ENCODE data around the gene CYB5B.

The CYB5B gene

GRCh38 chr16:69497876-69498596, 73.6 kb downstream of the CYB5B start:
- H3K4me1 ChIP-seq (ENCODE audit: control insufficient read depth in 1 of 2, insufficient read depth in 1 of 2, low read depth in 1 of 2, low read length in 1 of 2), result no peaks in the 10 kb centered on the region
- H3K27me3 ChIP-seq, result no peaks in the 10 kb centered on the region
- TF ChIP-seq, protein P1, sequence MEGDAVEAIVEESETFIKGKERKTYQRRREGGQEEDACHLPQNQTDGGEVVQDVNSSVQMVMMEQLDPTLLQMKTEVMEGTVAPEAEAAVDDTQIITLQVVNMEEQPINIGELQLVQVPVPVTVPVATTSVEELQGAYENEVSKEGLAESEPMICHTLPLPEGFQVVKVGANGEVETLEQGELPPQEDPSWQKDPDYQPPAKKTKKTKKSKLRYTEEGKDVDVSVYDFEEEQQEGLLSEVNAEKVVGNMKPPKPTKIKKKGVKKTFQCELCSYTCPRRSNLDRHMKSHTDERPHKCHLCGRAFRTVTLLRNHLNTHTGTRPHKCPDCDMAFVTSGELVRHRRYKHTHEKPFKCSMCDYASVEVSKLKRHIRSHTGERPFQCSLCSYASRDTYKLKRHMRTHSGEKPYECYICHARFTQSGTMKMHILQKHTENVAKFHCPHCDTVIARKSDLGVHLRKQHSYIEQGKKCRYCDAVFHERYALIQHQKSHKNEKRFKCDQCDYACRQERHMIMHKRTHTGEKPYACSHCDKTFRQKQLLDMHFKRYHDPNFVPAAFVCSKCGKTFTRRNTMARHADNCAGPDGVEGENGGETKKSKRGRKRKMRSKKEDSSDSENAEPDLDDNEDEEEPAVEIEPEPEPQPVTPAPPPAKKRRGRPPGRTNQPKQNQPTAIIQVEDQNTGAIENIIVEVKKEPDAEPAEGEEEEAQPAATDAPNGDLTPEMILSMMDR (IDR thresholded peaks at IDR 0.05), result no peak
- H3K4me3 ChIP-seq (ENCODE audit: low read depth in 1 of 2, low read length in 1 of 2), result no peak overlapping the region
- no peaks in the 10 kb centered on the region for H3K36me3 ChIP-seq
- no peaks in the 10 kb centered on the region for H3K9me3 ChIP-seq
- H3K27ac ChIP-seq, result no peak overlapping the region

DNA sequence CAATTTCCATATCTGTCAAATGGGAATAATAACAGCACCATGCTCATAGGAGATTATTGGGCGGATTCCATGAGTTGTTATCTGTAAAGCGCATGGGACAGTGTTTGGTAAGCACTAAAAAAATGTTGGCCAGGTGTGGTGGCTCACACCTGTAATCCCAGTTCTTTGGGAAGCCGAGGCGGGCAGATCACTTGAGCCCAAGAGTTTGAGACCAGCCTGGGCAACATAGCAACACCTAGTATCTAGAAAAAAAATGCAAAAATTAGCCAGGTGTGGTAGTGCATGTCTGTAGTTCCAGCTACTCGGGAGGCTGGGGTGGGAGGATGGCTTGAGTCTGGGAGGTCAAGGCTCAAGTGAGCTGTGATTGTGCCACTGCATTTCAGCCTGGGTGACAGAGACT, 74.5 kb downstream of the CYB5B start:
- H3K27me3 ChIP-seq, result no peaks in the 10 kb centered on the region
- no peaks in the 10 kb centered on the region for H3K4me1 ChIP-seq (ENCODE audit: control insufficient read depth in 1 of 2, insufficient read depth in 1 of 2, low read depth in 1 of 2, low read length in 1 of 2)
- no peak overlapping the region for H3K27ac ChIP-seq
- TF ChIP-seq, protein P1 (IDR thresholded peaks at IDR 0.05), result no peak
- no peaks in the 10 kb centered on the region for H3K9me3 ChIP-seq
- no peak overlapping the region for H3K4me3 ChIP-seq (ENCODE audit: low read depth in 1 of 2, low read length in 1 of 2)
- H3K36me3 ChIP-seq, result no peaks in the 10 kb centered on the region

DNA sequence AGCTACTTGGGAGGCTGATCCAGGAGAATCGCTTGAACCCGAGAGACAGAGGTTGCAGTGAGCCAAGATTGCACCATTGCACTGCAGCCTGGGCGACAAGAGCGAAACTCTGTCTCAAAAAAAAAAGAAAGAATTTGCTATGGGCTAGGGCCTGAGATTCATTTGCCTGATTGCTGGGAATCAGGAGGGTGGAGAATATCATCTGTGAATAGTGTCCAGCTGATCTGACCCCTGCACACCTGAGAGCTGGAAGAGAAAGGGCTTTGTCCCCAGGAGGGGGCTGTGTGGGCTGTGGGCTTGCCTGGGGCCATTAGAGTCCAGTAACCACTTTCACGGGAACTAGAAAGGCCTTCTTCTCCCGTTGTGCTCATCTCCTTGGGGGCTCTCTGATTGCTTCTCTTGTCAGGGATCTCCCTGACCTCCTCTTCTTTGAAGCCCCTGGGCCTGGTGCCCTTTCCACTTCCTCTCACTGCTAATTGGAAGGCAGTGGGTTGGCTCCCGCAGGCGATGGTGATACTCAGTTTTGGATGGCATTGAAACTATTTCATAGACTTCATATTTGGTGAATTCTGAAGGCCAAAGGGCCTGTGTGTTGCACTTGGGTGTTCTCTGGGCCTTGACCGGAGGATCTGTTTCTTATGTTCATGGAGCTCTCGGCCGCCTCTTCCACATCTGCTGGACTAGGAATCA, 75.3 kb downstream of the CYB5B start:
- no peak overlapping the region for H3K27ac ChIP-seq
- TF ChIP-seq, protein P1 (IDR thresholded peaks at IDR 0.05), result no peak
- no peaks in the 10 kb centered on the region for H3K27me3 ChIP-seq
- H3K9me3 ChIP-seq, result no peaks in the 10 kb centered on the region
- H3K4me1 ChIP-seq (ENCODE audit: control insufficient read depth in 1 of 2, insufficient read depth in 1 of 2, low read depth in 1 of 2, low read length in 1 of 2), result no peaks in the 10 kb centered on the region
- no peaks in the 10 kb centered on the region for H3K36me3 ChIP-seq
- no peak overlapping the region for H3K4me3 ChIP-seq (ENCODE audit: low read depth in 1 of 2, low read length in 1 of 2)

DNA sequence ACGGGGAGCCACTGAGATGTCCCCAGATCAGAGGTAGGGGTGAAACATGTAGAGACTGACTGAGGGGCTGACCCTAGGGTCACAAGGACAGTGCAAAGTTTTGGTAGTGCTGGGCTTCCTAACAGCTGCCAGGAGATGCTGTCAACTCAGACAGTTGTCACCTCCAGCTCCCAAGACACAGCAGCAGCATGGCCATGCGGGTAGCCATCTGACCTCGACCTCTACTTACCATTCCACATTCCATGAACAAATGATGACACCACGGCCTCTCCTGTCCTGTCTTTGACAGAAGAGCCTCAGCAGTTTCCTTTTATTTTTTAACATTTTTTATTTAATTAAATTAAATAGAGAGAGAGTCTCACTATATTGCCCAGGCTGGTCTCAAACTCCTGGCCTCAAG, 76.1 kb downstream of the CYB5B start:
- H3K9me3 ChIP-seq, result no peaks in the 10 kb centered on the region
- no peaks in the 10 kb centered on the region for H3K27me3 ChIP-seq
- H3K4me1 ChIP-seq (ENCODE audit: control insufficient read depth in 1 of 2, insufficient read depth in 1 of 2, low read depth in 1 of 2, low read length in 1 of 2), result no peaks in the 10 kb centered on the region
- H3K4me3 ChIP-seq (ENCODE audit: low read depth in 1 of 2, low read length in 1 of 2), result no peak overlapping the region
- no peak overlapping the region for H3K27ac ChIP-seq
- no peaks in the 10 kb centered on the region for H3K36me3 ChIP-seq
- TF ChIP-seq, protein P1 (IDR thresholded peaks at IDR 0.05), result no peak

- H3K36me3 ChIP-seq, result no peaks in the 10 kb centered on the region
- TF ChIP-seq, protein P1 (IDR thresholded peaks at IDR 0.05), result no peak
- H3K27ac ChIP-seq, result no peak overlapping the region
- no peak overlapping the region for H3K4me3 ChIP-seq (ENCODE audit: low read depth in 1 of 2, low read length in 1 of 2)
- no peaks in the 10 kb centered on the region for H3K4me1 ChIP-seq (ENCODE audit: control insufficient read depth in 1 of 2, insufficient read depth in 1 of 2, low read depth in 1 of 2, low read length in 1 of 2)
- H3K9me3 ChIP-seq, result no peaks in the 10 kb centered on the region
- no peaks in the 10 kb centered on the region for H3K27me3 ChIP-seq
These were observed 77.7 kb downstream of the CYB5B start for GRCh38 chr16:69501956-69502745.
